Stimulated activated naive CD4-positive, alpha-beta T cell (primary cell): ENCODE results near the gene NDUFS7.

ENCODE experiments used
- DNase-seq, 6 experiments: peaks; one replicate each; lab custom pipeline; 2025; lab: John Stamatoyannopoulos, UW

The NDUFS7 gene

GRCh38 chr19:1383312-1384084, at the start of gene NDUFS7:
Gene NDUFS7, plus strand, starts transcription at chr19:1383907. Its CDS starts 20 bp downstream, at chr19:1383927.
- peak; percentile 86 to 99 (median 94) for DNase-seq

- no peak for DNase-seq
Measured at GRCh38 chr19:1336079-1336684, 47.5 kb upstream of the NDUFS7 start.

- no peak for DNase-seq
Measured at GRCh38 chr19:1340681-1341469, 42.8 kb upstream of the NDUFS7 start.

GRCh38 chr19:1343041-1343440, 40.7 kb upstream of the NDUFS7 start:
- DNase-seq: no peak

- DNase-seq: no peak
Measured at GRCh38 chr19:1349211-1349610, 34.5 kb upstream of the NDUFS7 start.

- no peak for DNase-seq
Measured at GRCh38 chr19:1350867-1351266, 32.8 kb upstream of the NDUFS7 start.

GRCh38 chr19:1351381-1351851, 32.3 kb upstream of the NDUFS7 start:
- DNase-seq: no peak

GRCh38 chr19:1353144-1353543, 30.6 kb upstream of the NDUFS7 start:
- DNase-seq: no peak

GRCh38 chr19:1354970-1355567, 28.6 kb upstream of the NDUFS7 start:
- DNase-seq: no peak

GRCh38 chr19:1355568-1356507, 27.9 kb upstream of the NDUFS7 start:
- no peak for DNase-seq

- DNase-seq: no peak
Measured at GRCh38 chr19:1356508-1356865, 27.2 kb upstream of the NDUFS7 start.

- DNase-seq: no peak
Measured at GRCh38 chr19:1357531-1358109, 26.1 kb upstream of the NDUFS7 start.

- no peak for DNase-seq
Measured at GRCh38 chr19:1360126-1360817, 23.4 kb upstream of the NDUFS7 start.

GRCh38 chr19:1360818-1361461, 22.8 kb upstream of the NDUFS7 start:
- no peak for DNase-seq

GRCh38 chr19:1361601-1362386, 21.9 kb upstream of the NDUFS7 start:
- no peak for DNase-seq

- no peak for DNase-seq
Measured at GRCh38 chr19:1362387-1363257, 21.1 kb upstream of the NDUFS7 start.

- DNase-seq: peak in 1 of 6 experiments; percentile 8
Measured at GRCh38 chr19:1363599-1363998, 20.1 kb upstream of the NDUFS7 start.
